MM.1S (cell line): ENCODE measurements around the gene PREX1.

Experiments
- EZH2 ChIP-seq: fragments of 300-600 bp; sonication (generic); optimal IDR thresholded peaks from 2 replicates; pipeline ENCODE3; 2017; ENCODE audit warnings: low read depth, mild to moderate bottlenecking, antibody characterized with exemption, low read length, mixed read lengths
- EZH2phosphoT487 ChIP-seq: fragments of 300-600 bp; sonication (generic); IDR thresholded peaks from 2 replicates; pipeline ENCODE4 v1.6.1; 2018; ENCODE audit warnings: antibody characterized with exemption, low read length
- TF ChIP-seq, protein P1 (sequence below): fragments of 300-600 bp; sonication (generic); IDR thresholded peaks from 2 replicates; pipeline ENCODE4 v1.5.1; 2016; ENCODE audit warnings: antibody characterized with exemption, low read length, mixed read lengths

DNA sequence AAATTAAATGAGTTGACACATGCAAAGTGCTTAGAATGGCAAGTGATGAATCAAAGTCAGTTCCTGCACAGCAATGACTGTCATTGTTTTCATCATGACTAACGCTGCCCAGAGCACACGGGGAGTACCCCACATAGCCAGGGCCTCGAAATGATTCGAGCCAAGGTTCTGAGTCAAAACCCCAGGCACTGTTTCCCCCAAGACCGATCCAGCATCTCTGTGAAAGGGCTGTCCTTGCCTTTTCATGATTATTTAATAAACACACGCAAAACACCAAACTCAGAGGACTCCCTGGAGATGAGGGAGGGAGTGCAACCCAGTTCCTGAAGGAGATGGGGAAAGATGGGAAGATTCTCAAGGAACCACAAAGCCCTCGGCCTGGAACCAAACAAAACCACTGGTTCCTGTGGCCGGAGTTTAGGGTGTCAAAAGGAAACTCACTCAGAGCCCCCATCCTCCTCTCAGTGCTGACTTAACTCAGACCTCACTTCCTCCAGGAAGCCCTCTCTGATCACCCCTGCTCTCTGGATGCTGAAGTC is 3.8 kb downstream of the PREX1 start:
- TF ChIP-seq, protein P1, sequence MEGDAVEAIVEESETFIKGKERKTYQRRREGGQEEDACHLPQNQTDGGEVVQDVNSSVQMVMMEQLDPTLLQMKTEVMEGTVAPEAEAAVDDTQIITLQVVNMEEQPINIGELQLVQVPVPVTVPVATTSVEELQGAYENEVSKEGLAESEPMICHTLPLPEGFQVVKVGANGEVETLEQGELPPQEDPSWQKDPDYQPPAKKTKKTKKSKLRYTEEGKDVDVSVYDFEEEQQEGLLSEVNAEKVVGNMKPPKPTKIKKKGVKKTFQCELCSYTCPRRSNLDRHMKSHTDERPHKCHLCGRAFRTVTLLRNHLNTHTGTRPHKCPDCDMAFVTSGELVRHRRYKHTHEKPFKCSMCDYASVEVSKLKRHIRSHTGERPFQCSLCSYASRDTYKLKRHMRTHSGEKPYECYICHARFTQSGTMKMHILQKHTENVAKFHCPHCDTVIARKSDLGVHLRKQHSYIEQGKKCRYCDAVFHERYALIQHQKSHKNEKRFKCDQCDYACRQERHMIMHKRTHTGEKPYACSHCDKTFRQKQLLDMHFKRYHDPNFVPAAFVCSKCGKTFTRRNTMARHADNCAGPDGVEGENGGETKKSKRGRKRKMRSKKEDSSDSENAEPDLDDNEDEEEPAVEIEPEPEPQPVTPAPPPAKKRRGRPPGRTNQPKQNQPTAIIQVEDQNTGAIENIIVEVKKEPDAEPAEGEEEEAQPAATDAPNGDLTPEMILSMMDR = no peak
- TF ChIP-seq EZH2 (no peak), EZH2phosphoT487 (no peak)
